Activated T-cell treated with anti-CD3 and anti-CD28 coated beads, Interleukin-2, amount 50 U/mL, for 4 hours (primary cell): ENCODE results near the gene TFAP2B. TPM values are rescaled to one million over a fixed set of nuclear protein-coding genes. Genes with fewer than 3 reads are reported as not detected.

Experiments used
- total RNA-seq, 3 donors: library from RNA; stranded (reverse); gene quantifications; one replicate each; pipeline ENCODE4 v1.2.1, GENCODE V29; 2021

The TFAP2B gene
- total RNA-seq, 3 donors from 2014 or later, result not detected

Other genes starting within 250 kb of the TFAP2B start
- gene TFAP2D, start 105.3 kb upstream of the TFAP2B start, total RNA-seq, result not detected